ENCODE data around the gene KHNYN.

The KHNYN gene

GRCh38 chr14:24483604-24484252 lies 54.0 kb downstream of the KHNYN start:
- no peak overlapping the region for H3K4me3 ChIP-seq (ENCODE audit: low read length)
- no peak for TF ChIP-seq CTCF (IDR thresholded peaks at IDR 0.05; ENCODE audit: insufficient read depth, low read depth, low read length, missing control alignments)
- DNase-seq (ENCODE audit: low read depth), result no peak
